HEK293 (cell line): ENCODE results near the gene KDM4C.

Experiments used
- CTCF ChIA-PET: fragments of 350-600 bp; formaldehyde crosslinking; extraction: SDS; loops from one replicate; lab custom pipeline; 2021; ENCODE audit warnings: antibody characterized with exemption; lab: Yijun Ruan, JAX
- POLR2A ChIA-PET: fragments of 300-600 bp; formaldehyde crosslinking; extraction: SDS; loops from one replicate; lab custom pipeline; 2020; ENCODE audit warnings: antibody characterized with exemption, inconsistent platforms; lab: Yijun Ruan, JAX
- H3K27ac ChIP-seq: fragments of 200-500 bp; sonication (Bioruptor generic); 2 replicates; pipeline ENCODE4 v1.5.1; 2014; ENCODE audit warnings: low read depth, low read length, control low read depth, inconsistent platforms; ENCODE audit errors: extremely low read depth
- H3K36me3 ChIP-seq, 2 experiments: fragments of 200-500 bp in 1 of 2; sonication (Bioruptor generic) in 1 of 2; 1 replicate in 1 of 2; 2 replicates in 1 of 2; pipeline ENCODE4 v1.5.1; 2014 to 2017; ENCODE audit warnings: inconsistent platforms in 2 of 2, low read length in 2 of 2; ENCODE audit not compliant: control insufficient read depth in 2 of 2, insufficient read depth in 1 of 2
- H3K4me1 ChIP-seq: fragments of 200-500 bp; sonication (Bioruptor generic); 2 replicates; pipeline ENCODE4 v1.5.1; 2014; ENCODE audit warnings: mild to moderate bottlenecking, low read length, inconsistent platforms; ENCODE audit not compliant: control insufficient read depth, insufficient read depth
- H3K4me3 ChIP-seq: 2 replicates; pipeline ENCODE4 v1.5.1; 2011; ENCODE audit warnings: low read depth, mild to moderate bottlenecking, control low read depth, low read length, moderate library complexity
- H3K9me3 ChIP-seq: fragments of 200-500 bp; sonication (Bioruptor generic); 2 replicates; pipeline ENCODE4 v1.5.1; 2014; ENCODE audit warnings: low read depth, low read length, inconsistent platforms; ENCODE audit not compliant: control insufficient read depth, insufficient read depth
- ATF2 ChIP-seq: fragments of 450-650 bp; formaldehyde crosslinking; IDR thresholded peaks from 2 replicates; pipeline ENCODE4 v1.5.1; 2016; ENCODE audit warnings: missing biosample characterization, missing genetic modification characterization, low read depth
- INSM2 ChIP-seq: fragments of 450-650 bp; formaldehyde crosslinking; IDR thresholded peaks from 2 replicates; pipeline ENCODE4 v1.5.1; 2016; ENCODE audit warnings: missing biosample characterization, missing genetic modification characterization
- MEIS1 ChIP-seq: sonication (generic); formaldehyde crosslinking; IDR thresholded peaks from 2 replicates; pipeline ENCODE4 v1.8.1; 2022; ENCODE audit warnings: missing genetic modification reagents, mild to moderate bottlenecking, borderline replicate concordance
- REPIN1 ChIP-seq: fragments of 450-650 bp; formaldehyde crosslinking; IDR thresholded peaks from 2 replicates; pipeline ENCODE4 v1.5.1; 2017; ENCODE audit warnings: missing biosample characterization, missing genetic modification characterization, low read depth
- SCRT1 ChIP-seq: fragments of 450-650 bp; formaldehyde crosslinking; IDR thresholded peaks from 2 replicates; pipeline ENCODE4 v1.5.1; 2016; ENCODE audit warnings: missing biosample characterization, missing genetic modification characterization, borderline replicate concordance
- ZBTB6 ChIP-seq: fragments of 450-650 bp; formaldehyde crosslinking; IDR thresholded peaks from 2 replicates; pipeline ENCODE4 v1.5.1; 2017; ENCODE audit warnings: missing biosample characterization, missing genetic modification characterization
- ZNF19 ChIP-seq: fragments of 450-650 bp; formaldehyde crosslinking; IDR thresholded peaks from 2 replicates; pipeline ENCODE4; 2016; ENCODE audit warnings: missing biosample characterization, missing genetic modification characterization, low read depth
- ZNF311 ChIP-seq: fragments of 450-650 bp; formaldehyde crosslinking; IDR thresholded peaks from 2 replicates; pipeline ENCODE4 v1.5.1; 2017; ENCODE audit warnings: missing biosample characterization, missing genetic modification characterization, borderline replicate concordance
- ZNF362 ChIP-seq: fragments of 450-650 bp; formaldehyde crosslinking; IDR thresholded peaks from 2 replicates; pipeline ENCODE4 v1.5.1; 2016; ENCODE audit warnings: missing biosample characterization, missing genetic modification characterization
- ZNF391 ChIP-seq: fragments of 450-650 bp; formaldehyde crosslinking; IDR thresholded peaks from 2 replicates; pipeline ENCODE4 v1.5.1; 2016; ENCODE audit warnings: low read depth, missing biosample characterization, missing genetic modification characterization, borderline replicate concordance
- ZNF449 ChIP-seq: fragments of 450-650 bp; formaldehyde crosslinking; IDR thresholded peaks from 2 replicates; pipeline ENCODE4 v1.5.1; 2017; ENCODE audit warnings: missing biosample characterization, mild to moderate bottlenecking, missing genetic modification characterization, moderate library complexity
- ZNF514 ChIP-seq: fragments of 450-650 bp; formaldehyde crosslinking; IDR thresholded peaks from 2 replicates; pipeline ENCODE4 v1.5.1; 2016; ENCODE audit warnings: missing biosample characterization, missing genetic modification characterization
- ZNF518A ChIP-seq: fragments of 450-650 bp; formaldehyde crosslinking; conservative IDR thresholded peaks from 2 replicates; pipeline ENCODE4 v1.5.1; 2016; ENCODE audit warnings: low read depth, missing biosample characterization, missing genetic modification characterization
- ZNF580 ChIP-seq: fragments of 450-650 bp; formaldehyde crosslinking; IDR thresholded peaks from 2 replicates; pipeline ENCODE4 v1.5.1; 2016; ENCODE audit warnings: missing biosample characterization, missing genetic modification characterization
- ZNF610 ChIP-seq: fragments of 450-650 bp; formaldehyde crosslinking; IDR thresholded peaks from 2 replicates; pipeline ENCODE4 v1.5.1; 2016; ENCODE audit warnings: missing biosample characterization, missing genetic modification characterization, borderline replicate concordance
- ZNF654 ChIP-seq: fragments of 450-650 bp; formaldehyde crosslinking; IDR thresholded peaks from 2 replicates; pipeline ENCODE4 v1.5.1; 2016; ENCODE audit warnings: low read depth, missing biosample characterization, missing genetic modification characterization
- ZNF76 ChIP-seq: fragments of 450-650 bp; formaldehyde crosslinking; IDR thresholded peaks from 2 replicates; pipeline ENCODE4; 2016; ENCODE audit warnings: low read depth, missing biosample characterization, missing genetic modification characterization, borderline replicate concordance
- ZNF791 ChIP-seq: fragments of 450-650 bp; formaldehyde crosslinking; IDR thresholded peaks from 2 replicates; pipeline ENCODE4 v1.5.1; 2016; ENCODE audit warnings: missing biosample characterization, missing genetic modification characterization
- ZNF792 ChIP-seq: fragments of 450-650 bp; formaldehyde crosslinking; IDR thresholded peaks from 2 replicates; pipeline ENCODE4 v1.5.1; 2016; ENCODE audit warnings: missing biosample characterization, missing genetic modification characterization
- ZNF830 ChIP-seq: fragments of 450-650 bp; IDR thresholded peaks from 2 replicates; pipeline ENCODE4 v1.5.0; 2018; ENCODE audit warnings: missing biosample characterization, missing genetic modification characterization, low read depth, mild to moderate bottlenecking, moderate library complexity

The KDM4C gene

GRCh38 chr9:6977761-6978160 lies 220.0 kb downstream of the KDM4C start:
- CTCF ChIA-PET, result no interaction called here
- Histone ChIP-seq H3K4me3 (no peak overlapping the region), H3K36me3 (no peaks in the 10 kb centered on the region), H3K9me3 (no peaks in the 10 kb centered on the region), H3K27ac (no peak overlapping the region), H3K4me1 (0 out of 2 replicates have a peak, but pooled peaks cover 4% of the 10 kb centered on the region)
- POLR2A ChIA-PET, result no interaction called here
- TF ChIP-seq INSM2 (tag by site-specific recombination) (no peak), ZNF391 (tag by site-specific recombination) (no peak), ATF2 (tag by site-specific recombination) (no peak), ZNF791 (tag by site-specific recombination) (no peak), ZNF518A (tag by site-specific recombination) (no peak), ZNF311 (tag by site-specific recombination) (no peak), ZNF610 (tag by site-specific recombination) (no peak), ZNF830 (no peak), ZNF654 (tag by site-specific recombination) (no peak), ZNF76 (no peak), ZBTB6 (tag by site-specific recombination) (no peak)

GRCh38 chr9:6978591-6978990 lies 220.8 kb downstream of the KDM4C start:
- H3K4me1 ChIP-seq, result 0 out of 2 replicates have a peak, but pooled peaks cover 4% of the 10 kb centered on the region
- no peaks in the 10 kb centered on the region for H3K36me3 ChIP-seq
- H3K27ac ChIP-seq, result no peak overlapping the region
- POLR2A ChIA-PET, result no interaction called here
- CTCF ChIA-PET, result interaction anchor here (0.7 kb wide), 1 partner anchor 9 kb away, joined by 3 read pairs; no protein-coding TSS in a partner anchor
- no peak overlapping the region for H3K4me3 ChIP-seq
- no peaks in the 10 kb centered on the region for H3K9me3 ChIP-seq
- TF ChIP-seq SCRT1 (tag by site-specific recombination) (no peak), ZNF362 (tag by site-specific recombination) (no peak), MEIS1 (CRISPR knock-in tag) (no peak), ATF2 (tag by site-specific recombination) (no peak), ZNF580 (tag by site-specific recombination) (no peak), ZNF514 (tag by site-specific recombination) (no peak), ZNF792 (tag by site-specific recombination) (no peak), REPIN1 (tag by site-specific recombination) (no peak), ZNF449 (tag by site-specific recombination) (no peak), ZNF19 (no peak)
